Sigmoid colon (tissue), 7 donors: ENCODE measurements around the gene TOM1. TPM values are rescaled to one million over a fixed set of nuclear protein-coding genes. Genes with fewer than 3 reads are reported as not detected.

ENCODE experiments used
- DNase-seq: peaks from one replicate; pipeline ENCODE4 v3.0.0-alpha.2; 2019
- H3K27ac ChIP-seq, 4 donors: fragments of 200-600 bp; sonication (generic); one replicate each; pipeline ENCODE4 v1.5.1; 2016 to 2019; ENCODE audit warnings: mild to moderate bottlenecking in 1 of 4
- H3K27me3 ChIP-seq, 3 donors: fragments of 200-600 bp; sonication (generic); one replicate each; pipeline ENCODE4 v1.5.1; 2019; ENCODE audit warnings: mild to moderate bottlenecking in 1 of 3
- H3K36me3 ChIP-seq, 4 donors: fragments of 200-600 bp; sonication (generic); one replicate each; pipeline ENCODE4 v1.5.1; 2016 to 2019
- H3K4me1 ChIP-seq, 4 donors: fragments of 200-600 bp; sonication (generic); one replicate each; pipeline ENCODE4 v1.5.1; 2017 to 2019
- H3K4me3 ChIP-seq, 4 donors: fragments of 200-600 bp; sonication (generic); one replicate each; pipeline ENCODE4 v1.5.1; 2017 to 2019; ENCODE audit warnings: mild to moderate bottlenecking in 2 of 4, moderate library complexity in 1 of 4
- H3K9me3 ChIP-seq, 4 donors: fragments of 200-600 bp in 3 of 4; sonication (generic) in 3 of 4; one replicate each; pipeline versions ENCODE4 v1.5.1 to v1.6.1; 2013 to 2019
- CTCF ChIP-seq, 4 experiments: fragments of 450-650 bp in 3 of 4; fragments of 200-600 bp in 1 of 4; IDR thresholded peaks; one replicate each; pipeline ENCODE4 v1.5.1; 2016 to 2019; ENCODE audit warnings: antibody characterized with exemption in 4 of 4, mild to moderate bottlenecking in 3 of 4, moderate library complexity in 2 of 4
- EP300 ChIP-seq, 4 donors: sonication (generic); formaldehyde crosslinking; IDR thresholded peaks; one replicate each; pipeline ENCODE4 v1.6.1; 2017; ENCODE audit warnings: antibody characterized with exemption in 4 of 4
- POLR2A ChIP-seq, 2 donors: fragments of 450-650 bp; IDR thresholded peaks; one replicate each; pipeline ENCODE4 v1.6.1; 2016; ENCODE audit warnings: antibody characterized with exemption in 2 of 2, mild to moderate bottlenecking in 2 of 2, moderate library complexity in 2 of 2
- POLR2AphosphoS5 ChIP-seq, 4 donors: sonication (generic); formaldehyde crosslinking; IDR thresholded peaks; one replicate each; pipeline ENCODE4 v1.6.1; 2017; ENCODE audit warnings: antibody characterized with exemption in 4 of 4
- WGBS, 2 donors: extraction: QIAGEN DNeasy Blood & Tissue Kit; methylation state at CpG; one replicate each; pipeline ENCODE4 v1.1.7; 2013; 5-methylcytosine and 5-hydroxymethylcytosine counted together
- intact Hi-C: fragments of 100-400 bp; cut with DNase I; formaldehyde crosslinking; loops from one replicate; pipeline ENCODE4 v1.15.1; 2023
- polyA plus RNA-seq, 3 donors: library from polyadenylated mRNA; stranded (reverse); fragments of 200-250 nt; gene quantifications; one replicate each; pipeline ENCODE4 v1.2.3, GENCODE V29; 2013
- total RNA-seq, 4 donors: library from RNA; depleted of rRNA; stranded (reverse); fragments of >200 nt; gene quantifications; one replicate each; pipeline ENCODE4 v1.1.0, GENCODE V29; 2016
- donor health status: healthy with polysubstance abuse.
- donor health status: Bipolar disorder and iron deficiency.
- donor health status: healthy.

TOM1 gene
- total and polyA plus RNA-seq, 7 donors = 32.5 to 66.5 (median 50.8) TPM

- WGBS, 2 donors = 5 to 8% methylated on average over 17 of the region's 17 CpGs
These were observed 77.2 kb downstream of the TOM1 start for GRCh38 chr22:35376728-35377472.

GRCh38 chr22:35377735-35378134 lies 78.0 kb downstream of the TOM1 start:
- H3K4me3 ChIP-seq = no peak overlapping the region
- 74 to 77% methylated on average over 3 of the region's 3 CpGs for WGBS, 2 donors
- no peaks in the 10 kb centered on the region for H3K27me3 ChIP-seq
- H3K27ac ChIP-seq = peak overlapping the region; percentile 67 to 87 (median 76)
- no peaks in the 10 kb centered on the region for H3K9me3 ChIP-seq
- H3K36me3 ChIP-seq = no peaks in the 10 kb centered on the region
- intact Hi-C loops = loop anchor here (10.0 kb wide), 1 partner anchor 547 kb away; no protein-coding TSS in a partner anchor
- peaks cover 0 to 30% (median 27%) of the 10 kb centered on the region in 4 donors for H3K4me1 ChIP-seq
- DNase-seq = no peak
- TF ChIP-seq CTCF (IDR thresholded peaks at IDR 0.05) (no peak), POLR2A (IDR thresholded peaks at IDR 0.05) (no peak), POLR2AphosphoS5 (IDR thresholded peaks at IDR 0.05) (no peak), EP300 (IDR thresholded peaks at IDR 0.05) (no peak)

More at GRCh38 chr22:35376728-35377472, 77.2 kb downstream of the TOM1 start:
- H3K27ac ChIP-seq = peak overlapping the region; percentile 67 to 87 (median 76)
- no peaks in the 10 kb centered on the region for H3K27me3 ChIP-seq
- intact Hi-C loops = loop anchor here (10.0 kb wide), 1 partner anchor 548 kb away; no protein-coding TSS in a partner anchor
- H3K36me3 ChIP-seq = no peaks in the 10 kb centered on the region
- peaks cover 0 to 36% (median 30%) of the 10 kb centered on the region in 4 donors for H3K4me1 ChIP-seq
- DNase-seq = peak; percentile 98
- peak overlapping the region in 2 of 4 donors; percentile 2 to 20 for H3K4me3 ChIP-seq
- no peaks in the 10 kb centered on the region for H3K9me3 ChIP-seq
- no peak for TF ChIP-seq CTCF (IDR thresholded peaks at IDR 0.05)
- TF ChIP-seq EP300 (IDR thresholded peaks at IDR 0.05) = peak in 2 of 4 donors; percentile 60 to 90
- peak; percentile 57 to 97 (median 69) for TF ChIP-seq POLR2AphosphoS5 (IDR thresholded peaks at IDR 0.05)
- no peak for TF ChIP-seq POLR2A (IDR thresholded peaks at IDR 0.05)

- Histone ChIP-seq H3K36me3 (no peaks in the 10 kb centered on the region), H3K27me3 (no peaks in the 10 kb centered on the region), H3K4me1 (peaks cover 0 to 30% (median 27%) of the 10 kb centered on the region in 4 donors), H3K9me3 (no peaks in the 10 kb centered on the region), H3K27ac (no peak overlapping the region), H3K4me3 (no peak overlapping the region)
- intact Hi-C loops = loop anchor here (10.0 kb wide), 1 partner anchor 546 kb away; no protein-coding TSS in a partner anchor
- 35 to 68% methylated on average over 3 of the region's 3 CpGs for WGBS, 2 donors
- TF ChIP-seq POLR2A (IDR thresholded peaks at IDR 0.05) = no peak
- no peak for TF ChIP-seq POLR2AphosphoS5 (IDR thresholded peaks at IDR 0.05)
- no peak for TF ChIP-seq CTCF (IDR thresholded peaks at IDR 0.05)
- no peak for DNase-seq
These were observed 78.9 kb downstream of the TOM1 start for GRCh38 chr22:35378621-35379020.

- H3K27ac ChIP-seq = peak overlapping the region in 2 of 4 donors; percentile 85 to 86
- peaks cover 0 to 30% (median 27%) of the 10 kb centered on the region in 4 donors for H3K4me1 ChIP-seq
- intact Hi-C loops = loop anchor here (10.0 kb wide), 1 partner anchor 545 kb away; no protein-coding TSS in a partner anchor
- 33 to 58% methylated on average over 10 of the region's 10 CpGs for WGBS, 2 donors
- no peak overlapping the region for H3K4me3 ChIP-seq
- DNase-seq = no peak
- H3K27me3 ChIP-seq = no peaks in the 10 kb centered on the region
- H3K9me3 ChIP-seq = no peaks in the 10 kb centered on the region
- no peaks in the 10 kb centered on the region for H3K36me3 ChIP-seq
- TF ChIP-seq CTCF (IDR thresholded peaks at IDR 0.05) = no peak
- TF ChIP-seq POLR2A (IDR thresholded peaks at IDR 0.05) = no peak
- no peak for TF ChIP-seq POLR2AphosphoS5 (IDR thresholded peaks at IDR 0.05)
- no peak for TF ChIP-seq EP300 (IDR thresholded peaks at IDR 0.05)
These were observed 79.7 kb downstream of the TOM1 start for GRCh38 chr22:35379146-35379993.
